Measurements from ENCODE around the gene ANKDD1A.

ANKDD1A gene

DNA sequence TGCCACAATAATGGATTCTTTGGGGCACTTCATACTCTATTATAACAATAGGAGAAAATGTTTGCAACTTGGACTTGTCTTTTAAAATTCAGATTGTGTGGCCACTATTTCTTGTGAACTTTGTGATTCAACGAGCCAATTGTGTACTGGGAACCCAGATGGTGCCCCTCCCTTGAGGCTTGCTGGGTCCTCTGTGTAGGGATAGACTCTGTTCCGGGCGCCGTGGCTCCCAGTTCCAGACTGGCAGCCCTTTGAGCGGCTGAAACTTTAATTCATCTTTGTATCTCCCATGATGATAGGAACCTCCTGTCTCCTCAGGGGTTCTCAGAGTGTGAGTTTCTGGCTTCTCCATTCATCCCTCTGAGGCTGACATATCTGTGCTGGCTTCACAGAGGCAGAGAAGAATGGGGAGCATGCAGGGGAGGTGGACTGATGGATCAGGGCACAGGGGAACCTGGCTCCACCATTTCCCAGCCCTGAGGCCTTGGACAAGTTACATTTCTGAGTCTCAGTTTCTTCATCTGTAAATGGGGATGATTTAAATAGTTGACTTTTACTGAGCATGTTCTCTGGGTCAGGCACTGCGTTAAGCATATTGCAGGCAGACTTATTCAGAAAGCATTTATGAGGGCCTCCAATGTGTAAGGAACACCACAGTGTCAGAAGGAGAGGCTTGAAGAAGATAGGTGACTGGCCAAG, 15.2 kb upstream of the ANKDD1A start:
- TF ChIP-seq ZFX (IDR thresholded peaks at IDR 0.05; ENCODE audit: borderline replicate concordance) = no peak
- TF ChIP-seq, protein P1, sequence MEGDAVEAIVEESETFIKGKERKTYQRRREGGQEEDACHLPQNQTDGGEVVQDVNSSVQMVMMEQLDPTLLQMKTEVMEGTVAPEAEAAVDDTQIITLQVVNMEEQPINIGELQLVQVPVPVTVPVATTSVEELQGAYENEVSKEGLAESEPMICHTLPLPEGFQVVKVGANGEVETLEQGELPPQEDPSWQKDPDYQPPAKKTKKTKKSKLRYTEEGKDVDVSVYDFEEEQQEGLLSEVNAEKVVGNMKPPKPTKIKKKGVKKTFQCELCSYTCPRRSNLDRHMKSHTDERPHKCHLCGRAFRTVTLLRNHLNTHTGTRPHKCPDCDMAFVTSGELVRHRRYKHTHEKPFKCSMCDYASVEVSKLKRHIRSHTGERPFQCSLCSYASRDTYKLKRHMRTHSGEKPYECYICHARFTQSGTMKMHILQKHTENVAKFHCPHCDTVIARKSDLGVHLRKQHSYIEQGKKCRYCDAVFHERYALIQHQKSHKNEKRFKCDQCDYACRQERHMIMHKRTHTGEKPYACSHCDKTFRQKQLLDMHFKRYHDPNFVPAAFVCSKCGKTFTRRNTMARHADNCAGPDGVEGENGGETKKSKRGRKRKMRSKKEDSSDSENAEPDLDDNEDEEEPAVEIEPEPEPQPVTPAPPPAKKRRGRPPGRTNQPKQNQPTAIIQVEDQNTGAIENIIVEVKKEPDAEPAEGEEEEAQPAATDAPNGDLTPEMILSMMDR (IDR thresholded peaks at IDR 0.05) = no peak
- no peak overlapping the region for H3K27ac ChIP-seq

DNA sequence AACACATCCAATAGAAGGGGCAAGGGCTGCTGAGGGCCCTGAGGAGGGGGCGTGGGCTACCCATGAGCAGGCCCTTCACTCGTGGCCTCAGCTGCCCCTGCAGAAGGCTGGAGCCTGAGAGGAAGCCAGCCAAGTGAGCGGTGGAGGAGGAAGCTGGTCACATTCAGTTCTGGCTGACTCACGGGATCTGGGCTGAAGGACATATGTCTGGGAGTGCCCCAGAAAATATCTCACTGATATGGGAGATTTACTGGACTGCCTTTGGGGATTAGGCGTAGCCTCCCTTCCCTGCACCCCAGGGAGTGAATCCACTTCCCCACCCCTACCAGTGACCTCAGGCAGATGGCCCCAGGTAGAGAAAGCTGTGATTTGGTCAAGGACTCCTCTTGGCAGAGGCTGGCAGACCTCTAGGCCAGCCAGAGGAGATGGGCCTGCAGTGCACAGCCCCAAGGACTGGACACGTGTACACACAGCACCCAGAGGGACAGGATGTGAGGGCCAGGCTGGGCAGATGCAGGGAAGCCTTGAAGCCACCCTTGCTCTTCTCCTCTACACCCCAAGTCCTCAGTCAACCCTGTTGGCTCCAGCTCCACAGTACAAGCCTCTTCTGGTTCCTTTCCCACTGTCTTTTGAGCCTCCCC, 14.2 kb upstream of the ANKDD1A start:
- TF ChIP-seq, protein P1 (IDR thresholded peaks at IDR 0.05) = no peak
- no peak for TF ChIP-seq ZFX (IDR thresholded peaks at IDR 0.05; ENCODE audit: borderline replicate concordance)
- H3K27ac ChIP-seq = no peak overlapping the region

DNA sequence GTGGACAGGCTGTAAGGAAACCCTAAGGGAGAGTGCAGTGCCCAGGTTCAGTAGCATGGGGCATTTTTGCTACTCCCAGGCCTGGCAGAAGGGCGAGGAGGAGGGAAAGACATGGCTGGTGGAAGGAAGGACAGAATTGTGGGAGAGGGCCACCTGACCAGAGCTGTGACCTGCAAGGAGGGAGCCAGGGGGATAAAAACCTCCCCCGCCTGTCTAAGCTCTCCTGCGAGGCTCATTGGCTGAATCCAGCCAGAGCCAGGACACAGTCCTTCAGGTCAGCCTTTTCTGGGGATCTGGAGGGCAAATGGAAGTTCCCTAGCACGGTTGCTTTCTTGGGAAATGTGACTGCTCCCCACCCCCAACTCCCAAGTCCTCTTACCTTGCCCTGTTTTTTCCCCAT, 13.3 kb upstream of the ANKDD1A start:
- no peak for TF ChIP-seq ZFX (IDR thresholded peaks at IDR 0.05; ENCODE audit: borderline replicate concordance)
- TF ChIP-seq, protein P1 (IDR thresholded peaks at IDR 0.05) = no peak
- no peak overlapping the region for H3K27ac ChIP-seq

DNA sequence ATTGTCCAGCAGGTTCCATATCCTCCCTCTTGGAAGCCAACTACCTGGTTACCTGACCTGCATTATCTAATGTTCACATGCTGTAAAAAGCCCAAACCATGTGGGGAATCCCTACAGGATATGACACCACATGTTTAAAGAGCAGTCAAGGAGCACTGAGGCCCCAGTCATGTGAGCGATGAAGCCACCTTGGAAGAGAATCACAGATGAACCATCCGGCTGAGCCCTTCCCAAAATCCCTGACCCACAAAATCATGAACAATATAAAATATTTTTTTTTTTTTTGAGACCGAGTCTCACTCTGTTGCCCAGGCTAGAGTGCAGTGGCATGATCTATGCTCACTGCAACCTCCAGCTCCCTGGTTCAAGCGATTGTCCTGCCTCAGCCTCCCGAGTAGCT, 10.6 kb upstream of the ANKDD1A start:
- TF ChIP-seq, protein P1 (IDR thresholded peaks at IDR 0.05) = no peak
- TF ChIP-seq ZFX (IDR thresholded peaks at IDR 0.05; ENCODE audit: borderline replicate concordance) = no peak
- no peak overlapping the region for H3K27ac ChIP-seq

DNA sequence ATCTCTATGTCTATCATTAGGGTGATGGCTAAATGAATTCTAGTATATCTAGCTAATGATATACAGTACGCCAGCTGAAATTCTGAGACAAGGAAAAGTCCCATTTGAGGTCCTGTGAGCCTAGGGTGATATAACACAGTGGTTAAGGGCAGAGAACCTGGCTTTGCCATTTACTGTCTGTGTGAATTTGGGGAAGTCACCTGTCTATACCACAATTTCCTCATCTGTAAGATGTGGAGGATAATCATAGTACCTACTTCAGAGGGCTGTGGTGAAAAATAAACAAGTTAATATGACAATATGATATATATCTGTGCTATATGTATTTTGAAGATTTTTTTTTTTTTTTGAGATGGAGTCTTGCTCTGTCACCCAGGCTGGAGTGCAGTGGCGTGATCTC, 9.8 kb upstream of the ANKDD1A start:
- no peak overlapping the region for H3K27ac ChIP-seq
- TF ChIP-seq, protein P1 (IDR thresholded peaks at IDR 0.05) = no peak
- no peak for TF ChIP-seq ZFX (IDR thresholded peaks at IDR 0.05; ENCODE audit: borderline replicate concordance)

DNA sequence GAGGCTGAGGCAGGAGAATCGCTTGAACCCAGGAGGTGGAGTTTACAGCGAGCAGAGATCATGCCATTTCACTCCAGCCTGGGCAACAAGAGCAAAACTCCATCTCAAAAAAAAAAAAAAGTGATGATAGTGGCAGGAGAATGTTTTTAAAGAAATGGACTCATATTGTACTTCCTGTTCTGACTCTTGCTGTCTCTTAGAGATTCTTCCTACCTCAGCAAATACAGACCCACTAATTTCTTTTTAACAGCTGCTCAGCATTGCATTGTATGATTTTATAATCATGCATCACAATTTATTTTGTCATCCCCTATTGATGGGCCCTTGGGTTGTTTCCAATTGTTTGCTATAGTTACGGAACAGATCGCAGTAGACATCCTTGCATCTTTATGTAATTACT, 8.8 kb upstream of the ANKDD1A start:
- H3K27ac ChIP-seq = no peak overlapping the region
- TF ChIP-seq, protein P1 (IDR thresholded peaks at IDR 0.05) = no peak
- no peak for TF ChIP-seq ZFX (IDR thresholded peaks at IDR 0.05; ENCODE audit: borderline replicate concordance)

DNA sequence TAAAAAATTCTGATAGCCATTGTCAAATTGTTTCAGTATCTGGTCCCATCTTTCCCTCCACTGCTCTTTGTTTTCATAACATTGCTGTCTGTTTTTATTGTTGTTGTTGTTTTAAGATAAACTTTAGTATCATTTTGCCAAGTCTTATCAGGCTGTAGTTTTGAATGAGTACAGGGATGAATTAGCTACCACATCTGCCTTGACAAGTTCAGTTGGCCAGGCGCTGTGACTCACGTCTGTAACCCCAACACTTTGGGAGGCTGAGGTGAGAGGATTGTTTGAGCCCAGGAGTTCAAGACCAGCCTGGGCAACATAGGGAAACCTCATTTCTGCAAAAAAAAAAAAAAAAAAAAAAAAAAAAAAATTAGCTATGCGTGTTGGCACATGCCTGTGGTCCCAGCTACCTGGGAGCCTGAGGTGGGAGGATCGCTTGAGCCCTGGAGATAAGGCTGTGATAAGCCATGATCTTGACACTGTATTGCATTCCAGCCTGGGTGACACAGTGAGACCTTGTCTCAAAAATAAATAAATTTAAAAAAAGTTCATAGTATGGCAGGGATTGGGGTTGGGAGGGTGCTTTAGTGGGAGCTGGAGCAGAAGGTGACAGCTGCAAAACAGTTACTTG, 8.3 kb upstream of the ANKDD1A start:
- no peak overlapping the region for H3K27ac ChIP-seq
- TF ChIP-seq, protein P1 (IDR thresholded peaks at IDR 0.05) = no peak
- no peak for TF ChIP-seq ZFX (IDR thresholded peaks at IDR 0.05; ENCODE audit: borderline replicate concordance)
